Measurements from ENCODE around the gene SPEG.

- TF ChIP-seq CTCF (IDR thresholded peaks at IDR 0.05; ENCODE audit: insufficient read depth, low read length) (no peak), GABPA (IDR thresholded peaks at IDR 0.05; ENCODE audit: low read depth) (no peak), REST (IDR thresholded peaks at IDR 0.05; ENCODE audit: insufficient replicate concordance, low read depth) (no peak), POLR2AphosphoS5 (IDR thresholded peaks at IDR 0.05; ENCODE audit: low read depth) (no peak)
These were observed 49.8 kb upstream of the SPEG start for GRCh38 chr2:219384859-219385258.
